HG03039 (cell line): ENCODE data around the gene STK32B.

ENCODE experiments used
- ATAC-seq: cut with Tn5 transposase; IDR thresholded peaks from one replicate; pipeline ENCODE4 v1.9.1; 2021; ENCODE audit warnings: mild to moderate bottlenecking, moderate library complexity; ENCODE audit not compliant: unreplicated experiment

The STK32B gene

DNA sequence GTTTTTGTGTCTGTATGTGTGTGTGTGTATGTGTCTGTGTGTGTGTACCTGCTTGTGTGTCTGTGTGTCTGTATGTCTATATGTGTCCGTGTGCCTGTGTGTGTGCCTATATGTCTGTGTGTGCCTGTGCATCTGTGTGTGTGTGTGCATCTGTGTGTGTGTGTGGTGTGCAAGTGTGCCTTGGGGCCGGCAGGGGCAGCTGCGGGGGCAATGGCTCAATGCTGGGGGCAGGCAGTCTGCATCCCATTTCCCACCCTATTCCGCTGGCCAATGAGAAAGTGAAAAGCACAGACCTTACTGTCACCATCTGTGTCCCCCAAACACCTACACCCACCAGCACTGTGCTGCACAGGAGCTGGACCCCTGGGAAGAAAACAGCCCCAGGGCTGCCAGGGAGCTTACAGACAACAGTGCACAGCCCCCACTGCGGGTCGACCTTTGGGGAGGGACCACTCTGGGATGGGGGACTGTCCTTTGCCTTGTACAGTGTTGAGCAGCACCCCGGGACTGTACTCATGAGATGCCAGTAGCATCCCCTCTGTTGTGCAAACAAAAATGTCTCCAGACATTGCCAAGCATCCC lies 411.1 kb downstream of the STK32B start:
- ATAC-seq: no peak

DNA sequence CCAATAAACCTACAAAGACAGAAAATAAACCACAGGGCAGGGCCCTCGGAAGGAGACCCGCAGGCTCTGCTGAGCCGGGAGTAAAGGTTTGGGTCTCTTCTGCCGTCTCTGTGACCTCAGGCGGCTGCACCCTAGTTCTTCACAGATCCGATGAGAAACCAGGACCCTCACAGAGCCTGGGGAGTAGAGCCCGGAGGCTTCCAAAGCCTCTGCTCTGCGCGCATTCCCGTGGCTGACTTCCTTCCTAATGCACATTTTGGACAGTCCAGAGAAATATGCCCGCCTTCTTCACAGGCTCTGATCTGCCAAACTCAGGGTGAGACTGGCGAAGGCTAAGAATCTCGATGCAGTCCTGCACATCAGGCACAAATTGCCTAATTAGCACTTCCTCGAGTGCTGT lies 411.6 kb downstream of the STK32B start:
- ATAC-seq: no peak

DNA sequence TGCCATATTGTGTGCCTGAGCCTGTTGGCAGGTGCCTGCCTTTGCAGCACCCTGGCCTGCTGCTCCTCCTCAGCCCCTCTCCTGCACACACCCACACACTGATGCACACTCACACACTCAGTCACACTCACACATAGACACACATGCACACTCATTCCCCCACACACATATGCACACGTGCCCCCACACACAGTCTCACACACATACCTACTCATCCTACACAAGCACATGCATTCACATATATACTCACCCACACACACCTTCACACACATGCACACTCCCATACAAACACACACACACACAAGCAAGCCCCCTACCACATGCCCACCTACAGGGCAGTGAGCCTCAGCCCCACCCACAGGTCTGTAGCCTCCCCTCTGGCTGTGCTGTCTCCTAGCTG lies 412.1 kb downstream of the STK32B start:
- ATAC-seq: no peak

GRCh38 chr4:5463936-5464650 lies 412.8 kb downstream of the STK32B start:
- no peak for ATAC-seq

- no peak for ATAC-seq
Observed at GRCh38 chr4:5465529-5465928, 414.2 kb downstream of the STK32B start.

GRCh38 chr4:5465956-5466355 lies 414.7 kb downstream of the STK32B start:
- no peak for ATAC-seq

- no peak for ATAC-seq
Observed at GRCh38 chr4:5467111-5467510, 415.8 kb downstream of the STK32B start.

GRCh38 chr4:5469151-5469775 lies 418.0 kb downstream of the STK32B start:
- no peak for ATAC-seq

- ATAC-seq: no peak
Observed at GRCh38 chr4:5469861-5470260, 418.6 kb downstream of the STK32B start.

GRCh38 chr4:5470318-5471198 lies 419.3 kb downstream of the STK32B start:
- no peak for ATAC-seq

DNA sequence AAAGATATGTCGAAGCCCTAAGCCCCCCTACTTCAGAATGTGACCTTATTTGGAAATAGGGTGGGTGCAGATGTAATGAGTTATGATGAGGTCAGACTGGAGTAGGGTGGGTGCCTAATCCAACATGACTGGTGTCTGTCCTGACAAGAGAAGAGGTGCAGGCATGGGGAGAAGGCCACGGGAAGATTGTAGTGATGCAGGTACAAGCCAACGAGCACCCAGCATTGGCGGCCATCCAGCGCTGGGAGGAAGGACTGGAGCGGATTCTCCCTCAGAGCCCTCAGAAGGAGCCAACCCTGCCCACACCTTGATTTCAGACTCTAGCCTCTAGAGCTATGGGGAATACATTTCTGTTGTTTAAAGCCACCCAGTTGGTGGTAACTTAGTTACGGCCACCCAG lies 419.9 kb downstream of the STK32B start:
- no peak for ATAC-seq

DNA sequence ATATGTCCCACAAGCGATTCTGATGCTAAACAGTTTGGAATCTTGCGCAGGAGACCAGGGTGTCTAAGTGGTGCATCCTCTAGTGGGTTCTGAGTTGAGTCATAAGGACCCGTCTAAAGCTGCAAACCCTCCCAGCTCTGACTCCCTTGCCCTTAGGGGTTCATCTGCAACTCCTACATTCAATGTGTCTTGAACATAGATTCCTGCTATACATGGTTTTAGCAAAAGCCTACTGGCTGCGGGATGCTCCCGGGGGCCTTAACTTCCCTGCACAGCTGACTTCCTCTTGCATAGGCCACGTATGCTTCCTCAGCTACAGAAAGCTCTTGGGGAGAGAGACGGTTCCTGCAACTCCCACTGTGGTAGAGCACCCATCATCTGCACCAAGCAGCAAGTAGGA lies 420.4 kb downstream of the STK32B start:
- no peak for ATAC-seq

- ATAC-seq: no peak
Observed at GRCh38 chr4:5472160-5472591, 420.9 kb downstream of the STK32B start.

DNA sequence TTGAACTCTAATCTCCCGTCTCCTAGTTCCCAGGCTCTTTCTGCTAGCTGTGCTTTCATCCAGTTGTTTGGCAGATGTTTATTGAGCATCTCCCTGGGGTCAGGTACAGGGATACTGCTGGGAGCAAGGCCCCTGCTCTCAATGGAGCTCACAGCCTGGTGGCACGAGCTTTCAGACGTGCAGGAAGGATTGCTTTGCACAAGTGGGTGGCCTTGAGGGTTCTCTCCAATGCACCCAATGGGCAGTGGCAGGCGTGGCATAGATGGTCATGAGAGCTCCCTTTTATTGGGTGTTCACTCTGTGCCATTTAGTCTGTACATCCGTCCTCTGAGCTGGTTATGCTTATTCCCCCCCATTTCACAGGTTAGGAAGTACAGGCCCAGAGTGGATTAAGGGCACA lies 421.8 kb downstream of the STK32B start:
- no peak for ATAC-seq

DNA sequence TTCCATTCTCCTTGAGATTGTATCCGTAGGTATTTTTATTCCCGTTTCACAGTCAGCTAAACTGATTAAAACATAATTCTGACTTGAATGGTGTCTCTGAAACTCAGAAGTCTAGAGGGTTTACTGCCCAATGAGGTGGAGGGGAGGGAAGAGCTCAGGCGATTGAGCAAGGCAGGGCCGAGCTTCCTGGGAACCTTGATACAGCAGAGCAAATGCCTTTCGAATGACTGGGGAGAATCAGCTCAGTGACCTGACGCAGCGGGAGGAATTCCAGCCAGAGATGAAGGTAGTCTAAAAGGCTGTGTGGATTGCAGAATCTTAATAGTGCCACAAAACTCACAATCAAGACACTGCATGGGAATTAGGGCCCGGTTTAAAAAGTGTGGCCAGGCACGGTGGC lies 423.5 kb downstream of the STK32B start:
- ATAC-seq: no peak

- no peak for ATAC-seq
Observed at GRCh38 chr4:5477613-5478012, 426.3 kb downstream of the STK32B start.

GRCh38 chr4:5478169-5478568 lies 426.9 kb downstream of the STK32B start:
- no peak for ATAC-seq

DNA sequence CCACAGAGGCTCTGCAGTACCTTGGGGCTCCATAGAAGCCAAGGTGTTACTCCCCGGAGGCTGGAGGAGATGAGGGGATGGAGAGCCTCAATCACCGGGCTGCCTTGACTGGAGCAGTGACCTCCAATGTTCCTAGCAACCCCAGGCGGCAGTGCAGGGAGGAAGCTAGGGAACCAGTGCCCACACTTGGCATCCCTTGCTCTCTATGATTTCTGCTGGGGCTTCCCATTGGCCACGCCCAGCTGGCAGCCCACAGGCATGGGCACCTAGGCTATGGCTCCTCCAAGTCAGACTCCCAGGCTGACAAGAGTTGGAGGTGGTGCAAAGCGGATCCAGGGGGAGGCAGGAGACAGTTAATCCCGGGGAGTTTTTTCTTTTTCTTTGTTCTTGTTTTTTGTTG lies 427.4 kb downstream of the STK32B start:
- no peak for ATAC-seq

DNA sequence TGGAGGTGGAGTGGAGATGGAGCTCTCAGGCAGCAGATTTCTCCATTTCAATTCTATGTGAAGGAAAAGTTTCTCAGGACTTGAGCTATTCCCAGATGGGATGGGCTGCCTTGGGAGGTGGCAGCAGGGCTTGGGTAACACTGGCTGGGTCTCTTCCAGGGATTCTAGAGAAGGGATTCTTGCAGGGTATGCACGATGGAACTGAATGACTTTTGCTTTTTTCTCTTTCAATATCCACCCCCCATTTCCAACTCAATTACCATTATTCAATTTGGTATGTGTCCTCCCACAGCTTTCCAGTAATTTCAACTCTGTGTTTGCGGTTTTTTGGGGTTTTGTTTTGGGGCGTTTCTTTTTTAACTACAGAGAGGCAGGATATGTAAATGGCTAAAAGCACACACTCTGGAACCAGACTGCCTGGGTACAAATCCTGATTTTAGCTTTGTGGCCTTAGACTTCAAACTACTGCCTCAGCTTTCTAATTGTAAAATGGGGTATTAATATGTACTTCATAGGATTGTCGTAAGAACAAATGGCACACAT lies 428.3 kb downstream of the STK32B start:
- no peak for ATAC-seq

DNA sequence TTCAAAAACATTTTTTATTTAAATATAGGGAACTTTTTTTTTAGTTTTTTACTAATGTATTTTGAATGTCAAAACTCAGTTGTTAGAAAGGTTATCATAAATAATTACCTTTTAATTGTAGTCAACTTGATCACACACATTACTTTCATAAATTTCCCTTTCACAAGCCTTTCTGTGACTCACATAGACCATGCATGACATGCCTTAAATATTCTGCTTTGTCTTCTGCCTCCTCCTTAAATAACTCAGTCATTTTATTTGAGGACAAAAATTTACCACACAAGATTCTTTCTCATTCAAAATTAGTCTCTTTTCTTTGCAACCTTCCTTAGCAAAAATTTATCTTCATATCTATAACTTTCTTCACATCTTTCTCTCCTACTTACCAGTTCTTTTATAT lies 437.1 kb downstream of the STK32B start:
- no peak for ATAC-seq

DNA sequence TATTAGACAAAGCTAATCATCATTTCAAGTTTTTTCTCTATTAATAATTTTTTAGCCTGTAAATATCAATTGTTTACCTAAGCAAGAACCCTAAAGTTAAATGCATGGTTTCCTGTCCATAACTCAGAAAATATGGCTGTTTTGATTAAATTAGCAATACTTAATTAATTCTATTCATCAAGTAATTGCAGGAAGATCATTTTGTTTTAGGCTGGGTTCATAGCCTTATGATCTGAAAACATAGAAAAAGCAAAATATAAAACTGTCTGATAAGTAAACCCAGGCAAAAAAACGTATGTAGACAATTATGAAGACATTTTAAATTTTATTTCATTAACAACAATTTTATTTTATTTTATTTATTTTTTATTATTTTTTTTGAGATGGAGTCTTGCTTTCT lies 438.0 kb downstream of the STK32B start:
- ATAC-seq: no peak
